Placental pericyte (primary cell): ENCODE results near the gene HTRA2. TPM values are rescaled to one million over a fixed set of nuclear protein-coding genes. Genes with fewer than 3 reads are reported as not detected.

Source experiments
- total RNA-seq: library from RNA; depleted of rRNA; stranded (reverse); fragments of >200 nt; gene quantifications from 2 replicates; pipeline ENCODE4 v1.2.3, GENCODE V29; 2012

HTRA2 gene
- 44.9 and 54.1 TPM in 2 replicates for total RNA-seq

DNA sequence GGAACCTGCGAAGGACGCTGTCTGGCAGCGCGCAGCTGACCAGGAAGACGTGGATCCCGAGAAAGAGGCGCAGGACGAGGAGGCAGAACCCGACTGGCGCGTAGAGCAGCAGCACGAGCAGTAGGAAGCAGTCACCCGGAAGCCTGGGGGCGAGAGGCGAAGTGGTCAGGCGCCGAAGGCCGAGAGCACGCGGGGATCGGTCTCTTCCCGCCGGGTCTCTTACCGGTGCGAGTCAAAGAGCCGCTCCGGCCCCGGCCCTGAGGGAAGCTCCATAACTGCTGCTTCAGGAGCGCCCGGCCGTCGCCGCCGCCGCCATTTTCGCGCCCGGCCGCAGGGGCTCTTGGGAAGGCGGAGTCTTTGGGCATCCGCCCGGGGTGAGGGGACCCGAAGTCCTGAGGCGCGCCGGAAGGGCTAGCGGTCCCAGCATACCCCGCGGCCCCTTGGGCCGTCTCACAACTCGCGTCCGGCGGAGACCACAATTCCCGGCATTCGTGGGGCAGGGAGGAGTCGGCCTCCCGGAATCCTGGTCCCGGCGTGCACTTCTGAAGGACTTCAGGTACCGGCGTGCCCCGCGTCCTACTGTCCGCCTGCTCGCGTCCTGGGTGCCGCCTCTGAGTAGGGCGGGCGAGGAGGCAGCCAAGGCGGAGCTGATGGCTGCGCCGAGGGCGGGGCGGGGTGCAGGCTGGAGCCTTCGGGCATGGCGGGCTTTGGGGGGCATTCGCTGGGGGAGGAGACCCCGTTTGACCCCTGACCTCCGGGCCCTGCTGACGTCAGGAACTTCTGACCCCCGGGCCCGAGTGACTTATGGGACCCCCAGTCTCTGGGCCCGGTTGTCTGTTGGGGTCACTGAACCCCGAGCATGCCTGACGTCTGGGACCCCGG is at the start of gene HTRA2, which contains the start of gene AUP1:
Gene HTRA2 (plus strand): TSS at position 577 of the 882 bp plus-strand sequence. CDS start 74 bp downstream, at position 651.
Gene AUP1 (minus strand): TSS at position 350 of the 882 bp plus-strand sequence. CDS start 77 bp downstream, at position 273.

DNA sequence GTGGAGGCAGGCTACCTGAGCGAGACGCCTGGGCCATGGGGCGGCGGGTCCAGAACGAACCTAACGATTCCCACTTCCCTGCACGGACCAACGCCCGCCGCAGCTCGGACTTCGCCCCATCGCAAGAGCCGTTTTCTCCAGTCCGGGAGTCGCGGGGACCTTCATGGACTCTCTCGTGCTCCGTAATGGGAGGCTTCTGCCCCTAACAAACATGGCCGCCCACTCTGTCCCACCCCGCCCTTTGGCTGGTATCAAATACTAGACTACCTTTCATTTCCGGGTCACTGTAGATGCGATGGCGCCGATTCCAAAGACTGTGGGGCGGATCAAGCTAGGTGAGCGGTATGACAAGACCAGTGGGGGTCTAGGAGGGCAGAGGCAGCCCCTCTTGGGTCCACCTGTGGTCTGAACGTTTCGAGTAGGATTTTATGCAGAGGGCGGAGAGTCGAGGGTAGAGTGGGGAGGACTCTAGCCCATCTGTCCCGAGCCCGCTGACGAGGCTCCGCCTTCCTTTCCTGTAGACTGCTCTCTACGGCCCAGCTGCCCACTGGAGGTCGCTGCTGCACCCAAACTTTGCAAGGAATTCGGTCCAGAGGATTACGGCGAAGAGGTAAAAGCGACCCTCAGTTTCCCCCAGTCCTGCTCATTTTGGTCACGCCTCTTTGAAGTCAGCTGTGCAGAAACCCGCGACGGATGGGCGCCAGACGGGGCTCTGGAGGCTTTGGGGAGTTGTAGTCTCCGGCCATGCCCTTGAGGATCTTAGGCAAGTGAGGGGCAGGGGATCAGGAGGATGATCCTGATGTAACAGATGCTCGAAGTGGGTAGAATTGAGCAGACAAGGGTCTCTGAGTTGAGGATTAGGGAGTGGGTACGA is 46.7 kb upstream of the HTRA2 start, which contains the start of the genes CCDC142 and TTC31:
Gene CCDC142 (minus strand): TSS at position 198 of the 874 bp plus-strand sequence. CDS start 161 bp downstream, at position 37.
Gene TTC31 (plus strand): TSS at position 281 of the 874 bp plus-strand sequence. CDS start 15 bp downstream, at position 296.

DNA sequence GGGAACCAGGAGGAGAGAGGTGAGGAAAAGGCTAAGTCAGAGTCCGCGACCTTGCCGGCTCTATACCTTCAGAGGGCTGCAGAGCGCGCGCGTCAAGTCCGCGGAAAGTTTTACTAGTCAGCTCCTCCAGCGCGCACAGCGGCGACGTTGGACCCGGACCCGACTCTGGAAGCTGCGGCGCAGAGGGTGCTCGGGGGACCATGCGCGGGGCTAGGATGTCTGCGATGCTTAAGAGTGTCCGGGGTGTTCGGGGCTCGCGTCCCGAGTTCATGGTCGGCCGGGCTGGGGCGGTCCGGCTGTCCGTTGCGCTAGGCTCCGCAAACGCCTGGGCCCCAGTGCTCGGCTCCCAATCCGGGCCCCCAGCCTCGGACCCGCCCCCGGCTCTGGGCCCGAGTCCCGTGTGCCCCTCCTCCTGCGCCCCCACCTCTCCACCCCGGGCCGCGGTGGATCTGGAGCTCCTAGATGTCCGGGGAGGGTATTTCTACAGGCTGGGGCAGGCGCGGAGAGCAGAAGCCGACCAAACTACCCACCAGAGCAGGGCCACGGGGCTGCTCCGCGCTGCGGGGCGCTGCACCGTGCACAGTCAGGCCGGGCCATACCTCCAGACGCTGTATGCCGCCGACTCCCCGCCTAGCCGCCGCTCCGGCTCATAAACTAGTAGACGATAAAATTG is 30.3 kb upstream of the HTRA2 start, which contains the start of gene LBX2:
Gene LBX2 (minus strand): TSS at position 337 of the 673 bp plus-strand sequence. CDS start 66 bp downstream, at position 271.

DNA sequence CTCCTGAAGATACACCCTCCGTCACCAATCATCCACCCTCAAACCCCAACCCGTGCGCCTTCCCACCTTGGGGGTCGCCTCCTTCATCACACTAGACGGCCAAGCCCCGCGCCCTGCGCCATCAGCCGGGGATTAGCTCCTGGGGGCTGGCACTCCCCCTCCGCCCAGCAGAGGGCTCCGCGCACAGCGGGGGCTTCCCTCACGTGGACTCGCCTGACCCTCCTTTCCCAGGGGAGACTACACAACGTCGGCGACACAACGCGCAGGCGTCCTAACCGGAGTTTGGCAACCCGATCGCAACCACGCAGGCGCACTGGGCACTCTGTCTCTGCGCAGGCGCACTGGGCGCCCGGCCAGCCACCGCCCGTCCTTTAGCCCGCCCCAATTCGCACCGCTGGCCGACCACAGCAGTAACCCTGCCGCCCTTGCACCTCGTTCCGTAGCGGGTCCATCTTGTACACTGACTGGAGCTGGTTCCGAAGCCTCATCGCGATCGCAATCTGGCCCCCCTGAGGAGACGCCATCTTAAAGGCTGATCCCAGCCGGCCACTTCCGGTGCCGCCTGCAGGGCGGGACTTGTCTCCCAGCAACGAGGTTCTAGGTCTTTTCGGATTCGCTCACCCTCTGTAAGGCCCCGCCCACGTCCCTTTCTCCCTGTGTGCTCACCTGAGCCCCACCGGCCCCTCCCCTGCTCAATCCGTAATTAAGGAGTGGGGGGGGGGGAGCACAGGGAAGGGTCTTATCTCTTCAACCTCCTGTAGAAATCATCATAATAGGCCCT is 22.4 kb upstream of the HTRA2 start, which contains the start of gene PCGF1:
Gene PCGF1 (minus strand): TSS at position 551 of the 781 bp plus-strand sequence. CDS start 27 bp downstream, at position 524.

DNA sequence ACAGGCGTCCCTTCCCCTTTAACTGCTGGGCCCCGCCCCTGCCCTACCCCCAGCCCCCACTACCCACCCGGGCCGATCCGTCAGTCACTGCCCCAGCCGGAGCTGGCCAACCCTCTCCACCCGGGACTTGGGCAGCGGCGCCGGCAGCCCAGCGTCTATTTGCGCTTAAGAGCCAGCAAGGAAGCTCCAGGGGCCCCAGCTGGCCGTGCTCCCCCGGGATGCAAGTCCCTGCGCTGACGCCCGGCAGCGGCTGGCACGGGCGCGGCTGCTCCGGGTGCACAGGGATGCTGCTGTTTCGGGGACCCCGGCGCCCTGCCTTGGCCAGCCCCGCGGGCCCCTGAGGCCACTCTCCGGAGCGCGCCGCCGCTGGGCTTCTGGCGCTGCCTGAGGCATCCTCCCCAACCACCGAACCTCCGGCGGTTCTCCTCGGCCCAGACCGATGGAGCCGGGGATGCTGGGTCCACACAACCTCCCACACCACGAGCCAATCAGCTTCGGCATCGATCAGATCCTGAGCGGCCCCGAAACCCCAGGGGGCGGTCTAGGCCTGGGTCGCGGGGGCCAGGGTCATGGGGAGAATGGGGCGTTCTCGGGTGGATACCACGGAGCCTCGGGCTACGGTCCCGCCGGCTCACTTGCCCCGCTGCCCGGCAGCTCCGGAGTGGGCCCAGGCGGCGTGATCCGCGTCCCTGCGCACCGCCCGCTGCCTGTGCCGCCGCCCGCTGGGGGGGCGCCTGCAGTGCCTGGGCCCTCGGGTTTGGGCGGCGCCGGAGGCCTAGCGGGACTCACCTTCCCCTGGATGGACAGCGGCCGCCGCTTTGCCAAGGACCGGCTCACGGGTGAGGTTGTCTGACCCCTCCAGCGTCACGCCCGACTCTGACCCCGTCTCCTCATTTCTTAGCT is 15.1 kb upstream of the HTRA2 start, which contains the start of gene TLX2:
Gene TLX2 (plus strand): TSS at position 83 of the 903 bp plus-strand sequence. CDS start 357 bp downstream, at position 440.

DNA sequence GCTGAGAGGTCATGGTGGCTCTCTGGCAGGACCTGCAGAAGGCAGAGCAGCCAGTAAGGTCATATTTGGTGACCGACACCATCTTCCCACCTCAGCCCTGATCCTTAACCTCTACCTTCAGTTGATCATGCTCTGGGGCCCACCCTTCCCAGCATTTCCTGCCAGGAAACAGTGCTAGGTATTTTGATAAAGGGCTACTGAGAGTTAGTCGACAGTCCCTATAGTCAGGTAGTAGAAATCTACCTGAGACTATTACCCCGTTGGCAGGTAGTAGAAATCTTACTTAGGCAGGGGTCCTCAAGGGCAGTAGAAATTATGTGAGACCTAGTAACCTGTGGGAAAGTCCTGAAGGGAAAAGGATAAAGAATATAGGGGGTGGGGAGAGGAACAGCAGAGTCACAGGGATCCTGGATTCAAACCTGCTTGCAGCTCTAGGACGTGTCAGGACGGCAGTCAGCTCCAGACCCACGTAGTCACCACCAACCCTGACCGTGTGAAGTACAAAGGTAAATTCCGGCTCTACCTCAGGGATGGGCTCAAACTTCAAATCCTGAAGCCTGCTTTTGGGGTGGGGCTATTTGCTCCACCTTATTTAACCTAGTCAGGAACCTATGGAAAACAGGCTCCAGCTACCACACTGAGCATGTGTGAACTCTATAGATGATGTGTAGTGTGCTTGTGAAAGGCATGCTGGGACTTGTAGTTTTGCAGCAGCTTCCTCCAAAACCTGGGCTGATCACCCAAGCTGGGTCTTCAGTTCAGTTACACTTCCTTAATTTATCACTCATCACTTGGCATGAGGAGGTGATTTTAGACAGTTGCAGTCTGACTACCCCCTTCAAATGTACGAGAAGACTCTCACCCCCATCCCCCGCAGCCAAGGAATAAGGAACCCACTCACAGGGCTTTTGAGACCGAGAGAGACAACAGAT is 3.8 kb upstream of the HTRA2 start, which contains the start of gene DQX1:
Gene DQX1 (minus strand): TSS at position 515 of the 932 bp plus-strand sequence. CDS start 502 bp downstream, at position 13.

DNA sequence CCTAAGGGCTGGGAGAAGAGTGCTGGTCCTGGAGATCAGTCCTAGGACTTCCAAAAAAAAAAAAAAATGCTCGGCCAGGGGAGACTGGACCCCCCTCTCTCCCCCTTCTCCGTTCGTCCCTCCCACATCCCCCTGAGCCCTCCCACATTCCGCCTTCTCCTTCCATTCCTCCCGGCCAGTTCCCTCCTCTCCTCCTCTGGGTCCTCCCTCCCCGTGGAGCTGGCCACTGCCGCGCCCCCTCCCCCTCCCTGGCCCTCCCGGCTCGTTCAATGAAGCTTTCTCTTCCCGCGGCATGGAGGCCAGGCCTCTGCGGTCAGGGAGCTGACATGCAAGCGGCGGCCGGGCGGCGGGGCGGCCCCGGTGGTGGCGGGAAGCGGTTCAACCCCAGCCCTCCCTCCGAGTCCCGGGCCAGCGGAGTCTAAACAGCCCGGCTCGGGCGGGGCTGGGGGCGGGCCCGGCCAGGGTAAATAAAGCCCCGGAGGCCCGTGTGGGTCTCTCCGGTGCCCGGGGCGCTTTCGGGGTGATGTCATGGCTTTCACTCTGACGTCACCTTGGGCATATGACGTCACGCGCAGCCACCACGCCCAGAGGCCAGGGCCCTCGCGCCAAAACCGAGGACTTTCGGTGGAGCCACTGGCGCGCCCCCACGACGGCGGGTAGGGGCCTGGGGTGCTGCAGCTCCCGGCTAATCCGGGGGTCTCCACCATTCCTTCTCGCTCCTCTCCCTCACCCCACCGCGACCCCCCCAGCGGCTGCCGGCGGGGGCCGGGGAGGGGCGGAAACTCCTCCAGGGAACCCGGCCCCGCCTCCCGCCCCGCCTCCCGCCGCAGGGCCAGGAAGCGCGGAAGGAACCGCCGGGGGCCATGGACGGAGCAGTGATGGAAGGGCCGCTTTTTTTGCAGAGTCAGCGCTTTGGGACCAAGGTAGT is 24.4 kb downstream of the HTRA2 start, which contains the start of the genes DOK1 and LOXL3:
Gene DOK1 (plus strand): TSS at position 829 of the 928 bp plus-strand sequence. CDS start 35 bp downstream, at position 864.
Gene LOXL3 (minus strand): TSS at position 51 of the 928 bp plus-strand sequence. CDS start 1,308 bp downstream, outside the sequence.

Other genes starting within 250 kb of the HTRA2 start
- gene SLC4A5, start 186.5 kb upstream of the HTRA2 start, total RNA-seq: 0.29 and 0.44 TPM in 2 replicates
- 144 and 149 TPM in 2 replicates for gene DCTN1, start 149.6 kb upstream of the HTRA2 start, total RNA-seq
- gene C2orf81, start 108.3 kb upstream of the HTRA2 start, total RNA-seq: 0.66 and 1.6 TPM in 2 replicates
- gene WDR54, start 108.2 kb upstream of the HTRA2 start, total RNA-seq: 20.8 and 45.7 TPM in 2 replicates
- gene RTKN, start 88.0 kb upstream of the HTRA2 start, total RNA-seq: 9.4 and 17.5 TPM in 2 replicates
- gene INO80B, start 74.8 kb upstream of the HTRA2 start, total RNA-seq: 12.9 and 19.3 TPM in 2 replicates
- gene WBP1, start 71.5 kb upstream of the HTRA2 start, total RNA-seq: 28.3 and 51.9 TPM in 2 replicates
- gene MOGS, start 64.6 kb upstream of the HTRA2 start, total RNA-seq: 79.7 and 81.8 TPM in 2 replicates
- gene MRPL53, start 57.3 kb upstream of the HTRA2 start, total RNA-seq: 19.3 and 57.1 TPM in 2 replicates
- 24.7 and 35.1 TPM in 2 replicates for gene CCDC142, start 46.9 kb upstream of the HTRA2 start, total RNA-seq
- gene TTC31, start 46.9 kb upstream of the HTRA2 start, total RNA-seq: 19.9 and 22.8 TPM in 2 replicates
- gene LBX2, start 30.3 kb upstream of the HTRA2 start, total RNA-seq: 1.9 and 3.1 TPM in 2 replicates
- 23.6 and 27.8 TPM in 2 replicates for gene PCGF1, start 22.2 kb upstream of the HTRA2 start, total RNA-seq
- gene TLX2, start 15.5 kb upstream of the HTRA2 start, total RNA-seq: not detected in 2 replicates
- gene DQX1, start 3.7 kb upstream of the HTRA2 start, total RNA-seq: not detected in 2 replicates
- gene AUP1, start 227 bp upstream of the HTRA2 start, total RNA-seq: 96.1 and 152 TPM in 2 replicates
- 2.0 and 2.9 TPM in 2 replicates for gene LOXL3, start 24.0 kb downstream of the HTRA2 start, total RNA-seq
- 9.2 and 10.2 TPM in 2 replicates for gene DOK1, start 24.8 kb downstream of the HTRA2 start, total RNA-seq
- gene M1AP, start 118.4 kb downstream of the HTRA2 start, total RNA-seq: not detected in 2 replicates
- 4.0 and 5.3 TPM in 2 replicates for gene SEMA4F, start 124.3 kb downstream of the HTRA2 start, total RNA-seq